ENCODE measurements around the gene ZBTB11. TPM values are rescaled to one million over a fixed set of nuclear protein-coding genes. Genes with fewer than 3 reads are reported as not detected.

The ZBTB11 gene
- total RNA-seq, 1 donor from 2014 or later = 30.2 TPM

GRCh38 chr3:101677436-101678286 lies 729 bp upstream of the ZBTB11 start:
- Histone ChIP-seq H2AFZ (replicated peaks) (peak overlapping the region; percentile 0), H3K9ac (peak overlapping the region; percentile 10), H3K79me2 (ENCODE audit: low read depth) (peaks cover 43% of the 10 kb centered on the region), H3K9me3 (ENCODE audit: low read depth) (no peaks in the 10 kb centered on the region), H3F3A (ENCODE audit: low read depth) (peaks cover 67% of the 10 kb centered on the region), H3K4me1 (peaks cover 8% of the 10 kb centered on the region), H3K4me3 (peak overlapping the region; percentile 35), H3K27me3 (no peaks in the 10 kb centered on the region), H3K36me3 (peaks cover 15% of the 10 kb centered on the region), H3K4me2 (peak overlapping the region; percentile 73), H4K20me1 (ENCODE audit: low read depth) (peaks cover 25% of the 10 kb centered on the region), H3K27ac (peak overlapping the region; percentile 49)
- DNase-seq (ENCODE audit: low spot score) = peak; percentile 43
- no peak for TF ChIP-seq EZH2phosphoT487 (IDR thresholded peaks at IDR 0.05)
- TF ChIP-seq, protein P1, sequence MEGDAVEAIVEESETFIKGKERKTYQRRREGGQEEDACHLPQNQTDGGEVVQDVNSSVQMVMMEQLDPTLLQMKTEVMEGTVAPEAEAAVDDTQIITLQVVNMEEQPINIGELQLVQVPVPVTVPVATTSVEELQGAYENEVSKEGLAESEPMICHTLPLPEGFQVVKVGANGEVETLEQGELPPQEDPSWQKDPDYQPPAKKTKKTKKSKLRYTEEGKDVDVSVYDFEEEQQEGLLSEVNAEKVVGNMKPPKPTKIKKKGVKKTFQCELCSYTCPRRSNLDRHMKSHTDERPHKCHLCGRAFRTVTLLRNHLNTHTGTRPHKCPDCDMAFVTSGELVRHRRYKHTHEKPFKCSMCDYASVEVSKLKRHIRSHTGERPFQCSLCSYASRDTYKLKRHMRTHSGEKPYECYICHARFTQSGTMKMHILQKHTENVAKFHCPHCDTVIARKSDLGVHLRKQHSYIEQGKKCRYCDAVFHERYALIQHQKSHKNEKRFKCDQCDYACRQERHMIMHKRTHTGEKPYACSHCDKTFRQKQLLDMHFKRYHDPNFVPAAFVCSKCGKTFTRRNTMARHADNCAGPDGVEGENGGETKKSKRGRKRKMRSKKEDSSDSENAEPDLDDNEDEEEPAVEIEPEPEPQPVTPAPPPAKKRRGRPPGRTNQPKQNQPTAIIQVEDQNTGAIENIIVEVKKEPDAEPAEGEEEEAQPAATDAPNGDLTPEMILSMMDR (IDR thresholded peaks at IDR 0.05) = no peak
- TF ChIP-seq EZH2 (IDR thresholded peaks at IDR 0.05) = no peak
- H3K4me1 Mint-ChIP-seq = peaks cover 18% of the 10 kb centered on the region
- H3K9me3 Mint-ChIP-seq = no peaks in the 10 kb centered on the region
- H3K27me3 Mint-ChIP-seq (ENCODE audit: insufficient read depth, low read depth) = peaks cover 6% of the 10 kb centered on the region
- peak overlapping the region; percentile 76 for H3K27ac Mint-ChIP-seq
- H3K36me3 Mint-ChIP-seq = peaks cover 20% of the 10 kb centered on the region
- H3K4me3 Mint-ChIP-seq = peak overlapping the region; percentile 95

DNA sequence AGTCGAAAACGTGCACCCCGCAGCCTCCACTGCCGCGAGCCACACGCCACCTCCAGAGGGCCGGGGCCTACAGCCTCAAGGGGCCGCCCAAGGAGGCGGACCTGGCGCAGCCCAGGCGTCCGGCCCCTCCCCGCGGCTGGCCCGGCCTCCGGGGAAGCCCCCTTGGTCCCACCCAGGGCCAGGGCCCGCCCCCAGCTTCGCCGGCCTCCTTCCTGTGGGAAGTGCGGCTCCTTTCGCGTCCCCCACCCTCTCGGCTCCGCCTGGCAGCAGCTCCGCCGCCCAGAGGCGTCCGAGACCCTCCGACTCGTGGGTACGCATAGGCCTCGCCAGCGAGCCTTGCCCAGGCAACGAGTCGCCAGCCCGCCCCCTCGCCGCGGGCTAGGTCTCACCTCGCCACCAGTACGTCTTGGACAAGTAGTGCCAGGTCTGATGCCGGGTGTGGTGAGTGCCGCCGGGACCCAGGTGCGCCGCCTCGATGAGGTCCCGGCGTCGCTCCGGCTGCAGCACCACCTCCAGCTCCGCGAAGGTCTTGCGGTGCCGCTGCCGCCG lies 642 bp downstream of the ZBTB11 start:
- Histone ChIP-seq H3K4me2 (peak overlapping the region; percentile 79), H3K27me3 (no peaks in the 10 kb centered on the region), H3F3A (ENCODE audit: low read depth) (peaks cover 54% of the 10 kb centered on the region), H3K9ac (peak overlapping the region; percentile 95), H3K79me2 (ENCODE audit: low read depth) (peaks cover 43% of the 10 kb centered on the region), H3K9me3 (ENCODE audit: low read depth) (no peaks in the 10 kb centered on the region), H3K4me3 (peak overlapping the region; percentile 90), H4K20me1 (ENCODE audit: low read depth) (peaks cover 11% of the 10 kb centered on the region), H3K27ac (peak overlapping the region; percentile 93), H3K36me3 (peaks cover 9% of the 10 kb centered on the region), H3K4me1 (peaks cover 8% of the 10 kb centered on the region), H2AFZ (replicated peaks) (peak overlapping the region; percentile 77)
- Mint-ChIP-seq H3K27me3 (ENCODE audit: insufficient read depth, low read depth) (peaks cover 6% of the 10 kb centered on the region), H3K36me3 (peaks cover 13% of the 10 kb centered on the region), H3K4me1 (peaks cover 18% of the 10 kb centered on the region), H3K4me3 (peak overlapping the region; percentile 95), H3K27ac (peak overlapping the region; percentile 76), H3K9me3 (no peaks in the 10 kb centered on the region)
- TF ChIP-seq EZH2 (IDR thresholded peaks at IDR 0.05) = no peak
- TF ChIP-seq, protein P1 (IDR thresholded peaks at IDR 0.05) = no peak
- no peak for TF ChIP-seq EZH2phosphoT487 (IDR thresholded peaks at IDR 0.05)
- peak; percentile 98 for DNase-seq (ENCODE audit: low spot score)

DNA sequence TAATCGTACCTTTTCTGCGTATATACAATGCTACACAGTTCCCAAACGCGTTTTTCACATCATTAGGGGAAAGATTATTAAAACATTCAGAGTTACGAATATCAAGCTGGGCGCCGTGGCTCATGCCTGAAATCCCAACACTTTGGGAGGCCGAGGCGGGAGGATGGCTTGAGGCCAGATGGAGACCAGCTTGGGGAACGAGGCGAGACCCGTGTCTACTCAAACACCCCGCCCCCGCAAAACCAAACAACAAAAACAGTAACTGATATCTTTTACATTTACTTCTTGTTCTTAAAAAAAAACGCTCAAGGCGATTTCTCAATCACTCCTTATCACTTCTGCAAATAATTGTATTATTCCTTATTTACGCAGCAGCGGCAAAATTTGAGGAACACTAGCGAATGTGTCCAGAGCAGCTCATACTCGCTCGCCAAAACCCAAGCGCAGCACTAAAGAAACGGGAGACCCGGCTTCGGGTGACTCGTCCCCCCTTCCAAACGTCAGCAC lies 1.2 kb downstream of the ZBTB11 start:
- Histone ChIP-seq H3K36me3 (peaks cover 3% of the 10 kb centered on the region), H3F3A (ENCODE audit: low read depth) (peaks cover 52% of the 10 kb centered on the region), H3K9ac (peak overlapping the region; percentile 44), H3K4me3 (peak overlapping the region; percentile 90), H3K27ac (peak overlapping the region; percentile 32), H3K27me3 (no peaks in the 10 kb centered on the region), H2AFZ (replicated peaks) (peak overlapping the region; percentile 48), H3K9me3 (ENCODE audit: low read depth) (no peaks in the 10 kb centered on the region), H3K4me2 (peak overlapping the region; percentile 79), H3K79me2 (ENCODE audit: low read depth) (peaks cover 43% of the 10 kb centered on the region), H3K4me1 (peaks cover 8% of the 10 kb centered on the region), H4K20me1 (ENCODE audit: low read depth) (peaks cover 9% of the 10 kb centered on the region)
- Mint-ChIP-seq H3K9me3 (no peaks in the 10 kb centered on the region), H3K4me3 (peak overlapping the region; percentile 95), H3K27me3 (ENCODE audit: insufficient read depth, low read depth) (peaks cover 6% of the 10 kb centered on the region), H3K36me3 (peaks cover 7% of the 10 kb centered on the region), H3K27ac (peak overlapping the region; percentile 76), H3K4me1 (peaks cover 18% of the 10 kb centered on the region)
- DNase-seq (ENCODE audit: low spot score) = no peak
- TF ChIP-seq EZH2 (IDR thresholded peaks at IDR 0.05) = no peak

Measured in neural progenitor cell (in vitro differentiated cells).